Liver (tissue), 3 donors: ENCODE measurements around the gene RNLS.

Source experiments
- ATF3 ChIP-seq: IDR thresholded peaks from 2 replicates; pipeline ENCODE4 v1.6.1; 2016; ENCODE audit warnings: antibody characterized with exemption
- CTCF ChIP-seq: fragments of 150-350 bp; IDR thresholded peaks from 2 replicates; pipeline ENCODE4 v1.5.1; 2017; ENCODE audit warnings: improper control_type of control experiment, low read depth, low read length; ENCODE audit not compliant: missing input control
- GABPA ChIP-seq, 2 donors: IDR thresholded peaks in 1 of 2; conservative IDR thresholded peaks in 1 of 2; 2 replicates each; pipeline ENCODE4 v1.6.1; 2016; ENCODE audit warnings: antibody characterized with exemption in 2 of 2, mild to moderate bottlenecking in 1 of 2, moderate library complexity in 1 of 2
- HNF4G ChIP-seq: IDR thresholded peaks from 2 replicates; pipeline ENCODE4 v1.6.1; 2016; ENCODE audit warnings: antibody characterized with exemption
- JUND ChIP-seq, 2 donors: IDR thresholded peaks; 2 replicates each; pipeline ENCODE4 v1.6.1; 2016; ENCODE audit warnings: antibody characterized with exemption in 2 of 2
- MAX ChIP-seq: IDR thresholded peaks from 2 replicates; pipeline ENCODE4 v1.6.1; 2016; ENCODE audit warnings: antibody characterized with exemption
- NR2F2 ChIP-seq: IDR thresholded peaks from 2 replicates; pipeline ENCODE4 v1.6.1; 2016; ENCODE audit warnings: antibody characterized with exemption
- REST ChIP-seq: IDR thresholded peaks from 2 replicates; pipeline ENCODE4 v1.6.1; 2016; ENCODE audit warnings: antibody characterized with exemption, mild to moderate bottlenecking
- RXRA ChIP-seq, 2 donors: IDR thresholded peaks; 2 replicates each; pipeline ENCODE4 v1.6.1; 2017 to 2018; ENCODE audit warnings: antibody characterized with exemption in 2 of 2, mild to moderate bottlenecking in 1 of 2
- SP1 ChIP-seq: IDR thresholded peaks from 2 replicates; pipeline ENCODE4 v1.6.1; 2018; ENCODE audit warnings: antibody characterized with exemption, mild to moderate bottlenecking
- YY1 ChIP-seq: IDR thresholded peaks from 2 replicates; pipeline ENCODE4 v1.6.1; 2016; ENCODE audit warnings: antibody characterized with exemption, mild to moderate bottlenecking
- ZBTB33 ChIP-seq: IDR thresholded peaks from 2 replicates; pipeline ENCODE4 v1.6.1; 2016; ENCODE audit warnings: antibody characterized with exemption
- donor health status: healthy.
- donor health status: healthy.

- TF ChIP-seq CTCF (no peak), MAX (no peak), ZBTB33 (no peak), YY1 (no peak), GABPA (IDR thresholded peaks at IDR 0.05 in 1 of 2, conservative IDR thresholded peaks at IDR 0.05 in 1 of 2) (no peak), REST (no peak), JUND (IDR thresholded peaks at IDR 0.05) (no peak), ATF3 (no peak), SP1 (no peak), HNF4G (no peak), NR2F2 (no peak), RXRA (IDR thresholded peaks at IDR 0.05) (no peak)
Observed at GRCh38 chr10:88228130-88228529, 355.0 kb downstream of the RNLS start.
